CD14-positive monocyte (primary cell): ENCODE measurements around the gene MASP1. TPM values are rescaled to one million over a fixed set of nuclear protein-coding genes. Genes with fewer than 3 reads are reported as not detected.
A peak's percentile ranks its signal among the peaks of the same experiment; 100 is the strongest.

Source experiments
- DNase-seq, 3 donors: peaks; one replicate each; pipeline ENCODE4 v3.0.0-alpha.2; 2011 to 2022
- H2AFZ ChIP-seq: 2 replicates; pipeline ENCODE4 v1.6.0; 2012; ENCODE audit warnings: mild to moderate bottlenecking, low read depth, low read length, inconsistent platforms; ENCODE audit not compliant: insufficient read depth, poor library complexity, severe bottlenecking
- H3K27ac ChIP-seq, 2 donors: 1 replicate in 1 of 2; 2 replicates in 1 of 2; pipeline ENCODE4 v1.5.1; 2012 to 2013; ENCODE audit warnings: low read length in 2 of 2, control low read depth in 1 of 2, inconsistent platforms in 1 of 2, low read depth in 1 of 2, mild to moderate bottlenecking in 1 of 2
- H3K27me3 ChIP-seq, 2 donors: one replicate each; pipeline versions ENCODE4 v1.6.0 to v1.6.1; 2011 to 2013; ENCODE audit warnings: low read length in 2 of 2; ENCODE audit not compliant: control insufficient read depth in 2 of 2, insufficient read depth in 2 of 2
- H3K36me3 ChIP-seq, 2 donors: replicated peaks in 1 of 2; 1 replicate in 1 of 2; 2 replicates in 1 of 2; pipeline versions ENCODE4 v1.5.1 to v1.6.1; 2012 to 2013; ENCODE audit warnings: low read length in 2 of 2, control low read depth in 1 of 2, inconsistent platforms in 1 of 2, mild to moderate bottlenecking in 1 of 2; ENCODE audit not compliant: insufficient read depth in 2 of 2, control insufficient read depth in 1 of 2
- H3K4me1 ChIP-seq, 2 donors: 1 replicate in 1 of 2; 2 replicates in 1 of 2; pipeline versions ENCODE4 v1.5.1 to v1.6.1; 2012 to 2013; ENCODE audit warnings: low read length in 2 of 2, control low read depth in 1 of 2, inconsistent platforms in 1 of 2, mild to moderate bottlenecking in 1 of 2, moderate library complexity in 1 of 2; ENCODE audit not compliant: insufficient read depth in 2 of 2, control insufficient read depth in 1 of 2
- H3K4me2 ChIP-seq: replicated peaks from 2 replicates; pipeline ENCODE3; 2012; ENCODE audit warnings: low read length, moderate library complexity, mild to moderate bottlenecking; ENCODE audit not compliant: poor library complexity, severe bottlenecking; ENCODE audit errors: extremely low read depth
- H3K4me3 ChIP-seq, 3 experiments: fragments of 200-600 bp in 1 of 3; sonication (generic) in 1 of 3; replicated peaks in 1 of 3; 1 replicate in 2 of 3; 2 replicates in 1 of 3; pipeline ENCODE4 v1.5.1; 2011 to 2013; ENCODE audit warnings: low read length in 3 of 3, mild to moderate bottlenecking in 3 of 3, control low read depth in 2 of 3, low read depth in 2 of 3, inconsistent platforms in 1 of 3, moderate library complexity in 1 of 3
- H3K79me2 ChIP-seq: 2 replicates; pipeline ENCODE4 v1.6.0; 2012; ENCODE audit warnings: mild to moderate bottlenecking, control low read depth, inconsistent platforms, low read length, moderate library complexity; ENCODE audit not compliant: insufficient read depth
- H3K9ac ChIP-seq: 2 replicates; pipeline ENCODE4 v1.6.0; 2017; ENCODE audit warnings: low read length, mild to moderate bottlenecking; ENCODE audit not compliant: insufficient read depth, poor library complexity, severe bottlenecking
- H3K9me3 ChIP-seq, 2 donors: replicated peaks in 1 of 2; 1 replicate in 1 of 2; 2 replicates in 1 of 2; pipeline versions ENCODE4 v1.5.1 to v1.6.1; 2012 to 2013; ENCODE audit warnings: low read length in 2 of 2, control low read depth in 1 of 2; ENCODE audit not compliant: control insufficient read depth in 1 of 2, insufficient read depth in 1 of 2
- H4K20me1 ChIP-seq: 2 replicates; pipeline ENCODE4 v1.6.0; 2012; ENCODE audit warnings: mild to moderate bottlenecking, low read length, control low read depth, moderate library complexity; ENCODE audit not compliant: insufficient read depth
- H3K27ac Mint-ChIP-seq, 7 donors: one replicate each; pipeline ENCODE4 v1.8.0; 2020; ENCODE audit warnings: mild to moderate bottlenecking in 7 of 7, mixed read lengths in 7 of 7, moderate library complexity in 6 of 7, inconsistent platforms in 2 of 7
- H3K27me3 Mint-ChIP-seq, 3 donors: one replicate each; pipeline ENCODE4 v1.8.0; 2021 to 2022; ENCODE audit warnings: low read depth in 3 of 3, mild to moderate bottlenecking in 3 of 3, mixed read lengths in 3 of 3, moderate library complexity in 3 of 3, inconsistent platforms in 1 of 3
- H3K36me3 Mint-ChIP-seq, 2 donors: one replicate each; pipeline ENCODE4 v1.8.0; 2020; ENCODE audit warnings: mixed read lengths in 2 of 2, inconsistent platforms in 1 of 2, mild to moderate bottlenecking in 1 of 2
- H3K4me1 Mint-ChIP-seq: one replicate; pipeline ENCODE4 v1.8.0; 2020; ENCODE audit warnings: mild to moderate bottlenecking, mixed read lengths
- H3K4me3 Mint-ChIP-seq, 2 donors: one replicate each; pipeline ENCODE4 v1.8.0; 2020; ENCODE audit warnings: mild to moderate bottlenecking in 2 of 2, mixed read lengths in 2 of 2, moderate library complexity in 1 of 2
- H3K9me3 Mint-ChIP-seq, 7 donors: one replicate each; pipeline ENCODE4 v1.8.0; 2020 to 2022; ENCODE audit warnings: mixed read lengths in 7 of 7, mild to moderate bottlenecking in 6 of 7, moderate library complexity in 6 of 7, inconsistent platforms in 2 of 7
- CTCF ChIP-seq: fragments of 200-600 bp; IDR thresholded peaks from one replicate; pipeline ENCODE4 v1.8.0; 2022; ENCODE audit warnings: antibody characterized with exemption, mild to moderate bottlenecking
- WGBS: methylation state at CpG from one replicate; pipeline ENCODE4 v1.1.5; 2013; ENCODE audit warnings: missing lambda C conversion rate; ENCODE audit not compliant: insufficient coverage; 5-methylcytosine and 5-hydroxymethylcytosine counted together
- intact Hi-C, 2 donors: fragments of 100-400 bp; cut with micrococcal nuclease; formaldehyde crosslinking; loops; one replicate each; pipeline versions ENCODE4 v1.15.0 to v1.15.1; 2023
- polyA plus RNA-seq, 3 donors: library from polyadenylated mRNA; depleted of rRNA in 1 of 3; unstranded in 2 of 3; stranded (reverse) in 1 of 3; fragments of 300-500 nt in 2 of 3; fragments of >200 nt in 1 of 3; fragmentation: Illumina TruSeq in 2 of 3; gene quantifications; 1 replicate in 2 of 3; 2 replicates in 1 of 3; pipeline ENCODE4 v1.2.3, GENCODE V29; 2012 to 2021

The MASP1 gene
- polyA plus RNA-seq, 3 donors, result not detected

GRCh38 chr3:187325632-187326031 is 34.1 kb upstream of the MASP1 start:
- Mint-ChIP-seq H3K27ac (no peak overlapping the region), H3K4me3 (no peak overlapping the region), H3K9me3 (no peaks in the 10 kb centered on the region), H3K4me1 (no peaks in the 10 kb centered on the region), H3K36me3 (no peaks in the 10 kb centered on the region), H3K27me3 (peaks cover 1 to 4% (median 2%) of the 10 kb centered on the region in 3 donors)
- Histone ChIP-seq H4K20me1 (no peaks in the 10 kb centered on the region), H3K9me3 (no peaks in the 10 kb centered on the region), H3K27me3 (no peaks in the 10 kb centered on the region), H3K4me3 (no peak overlapping the region), H3K27ac (no peak overlapping the region), H2AFZ (no peak overlapping the region), H3K4me2 (no peak overlapping the region), H3K79me2 (no peaks in the 10 kb centered on the region), H3K9ac (no peak overlapping the region), H3K4me1 (no peaks in the 10 kb centered on the region), H3K36me3 (no peaks in the 10 kb centered on the region)
- 71% methylated on average over 3 of the region's 5 CpGs for WGBS
- no peak for DNase-seq
- TF ChIP-seq CTCF, result no peak
- intact Hi-C loops, result no loop called here

GRCh38 chr3:187323091-187323490 is 31.6 kb upstream of the MASP1 start:
- Mint-ChIP-seq H3K36me3 (no peaks in the 10 kb centered on the region), H3K9me3 (no peaks in the 10 kb centered on the region), H3K27me3 (peaks cover 0 to 5% (median 2%) of the 10 kb centered on the region in 3 donors), H3K4me3 (no peak overlapping the region), H3K27ac (peak overlapping the region in 1 of 7 donors; percentile 25), H3K4me1 (peaks cover 6% of the 10 kb centered on the region)
- no peak overlapping the region for H3K27ac ChIP-seq
- no peak overlapping the region for H2AFZ ChIP-seq
- no peak for DNase-seq
- H3K27me3 ChIP-seq, result no peaks in the 10 kb centered on the region
- H3K4me3 ChIP-seq, result no peak overlapping the region
- H3K9ac ChIP-seq, result no peak overlapping the region
- 80% methylated on average over 3 of the region's 3 CpGs for whole genome bisulfite sequencing
- H3K9me3 ChIP-seq, result no peaks in the 10 kb centered on the region
- no peaks in the 10 kb centered on the region for H3K79me2 ChIP-seq
- H3K36me3 ChIP-seq, result no peaks in the 10 kb centered on the region
- intact Hi-C loops, result no loop called here
- peaks cover 0 to 5% of the 10 kb centered on the region in 2 donors for H3K4me1 ChIP-seq
- no peaks in the 10 kb centered on the region for H4K20me1 ChIP-seq
- H3K4me2 ChIP-seq, result no peak overlapping the region
- TF ChIP-seq CTCF, result no peak
